Measurements from ENCODE around the gene ARSD.
"Not testable (repeated sequence)": the region's sequence is repeated elsewhere in the genome, so short reads cannot be mapped to it uniquely, and the experiment has no call there.

The ARSD gene

GRCh38 chrX:2890536-2891460 is 38.3 kb downstream of the ARSD start:
- not testable (repeated sequence) for DNase-seq

DNA sequence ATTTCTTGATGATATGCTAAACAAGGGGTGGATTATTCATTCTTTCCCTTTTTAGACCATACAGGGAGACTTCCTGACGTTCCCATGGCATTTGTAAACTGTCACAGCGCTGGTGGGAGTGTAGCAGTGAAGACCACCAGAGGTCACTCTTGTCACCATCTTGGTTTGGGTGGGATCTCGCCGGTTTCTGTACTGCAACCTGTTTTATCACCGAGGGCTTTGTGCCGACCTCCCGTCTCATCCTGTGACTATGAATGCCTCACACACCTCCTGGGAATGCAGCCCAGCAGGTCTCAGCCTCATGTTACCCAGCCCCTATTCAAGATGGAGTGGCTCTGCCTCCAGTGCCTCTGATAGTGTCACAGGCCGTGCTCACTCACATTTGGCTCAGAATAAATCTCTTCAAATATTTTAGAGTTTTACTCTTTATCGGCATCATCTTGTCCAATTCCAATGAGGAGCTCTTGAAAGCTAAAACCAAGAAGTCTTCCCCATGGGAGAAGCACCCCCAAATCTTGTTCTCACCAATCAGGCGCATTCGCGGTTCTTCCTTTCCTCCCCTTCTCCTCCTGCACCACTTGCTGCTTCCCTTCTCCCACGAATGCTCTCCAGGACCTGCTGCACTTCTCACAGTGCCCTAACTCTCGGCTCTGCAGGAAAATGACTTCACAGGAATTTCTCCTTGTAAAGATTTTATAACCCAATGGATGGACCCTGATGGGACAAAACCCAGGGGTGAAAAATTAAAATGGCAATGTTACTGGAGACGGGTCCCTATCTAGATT is 39.2 kb downstream of the ARSD start:
- not testable (repeated sequence) for DNase-seq

GRCh38 chrX:2889045-2889605 is 40.0 kb downstream of the ARSD start:
- no peak for DNase-seq

- no peak for DNase-seq
Observed at GRCh38 chrX:2888309-2888708, 40.8 kb downstream of the ARSD start.

GRCh38 chrX:2883770-2884169 is 45.4 kb downstream of the ARSD start:
- DNase-seq: no peak

GRCh38 chrX:2879670-2880069 is 49.5 kb downstream of the ARSD start:
- DNase-seq: no peak

DNA sequence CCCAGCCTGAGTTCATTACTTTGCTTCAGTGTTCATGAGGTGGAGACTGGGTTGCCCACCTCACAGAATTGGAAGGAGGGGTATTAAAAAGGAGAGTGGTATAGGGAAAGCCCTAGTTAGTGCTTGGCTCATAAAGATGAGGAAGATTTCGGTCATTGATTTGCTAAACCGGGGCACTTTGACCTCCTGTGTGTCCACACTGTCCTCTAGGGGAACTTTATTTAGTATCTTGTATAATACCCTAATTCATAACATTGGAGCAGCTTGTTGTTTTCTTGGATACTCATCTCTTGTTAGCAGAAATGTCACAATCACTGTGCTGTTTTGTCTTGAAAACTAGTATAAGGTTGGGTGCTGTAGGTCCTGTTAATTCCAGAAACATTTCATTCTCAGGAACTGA is 50.6 kb downstream of the ARSD start:
- no peak for DNase-seq

- no peak for DNase-seq
Observed at GRCh38 chrX:2875798-2876399, 53.2 kb downstream of the ARSD start.

- DNase-seq: no peak
Observed at GRCh38 chrX:2875136-2875481, 54.0 kb downstream of the ARSD start.

DNA sequence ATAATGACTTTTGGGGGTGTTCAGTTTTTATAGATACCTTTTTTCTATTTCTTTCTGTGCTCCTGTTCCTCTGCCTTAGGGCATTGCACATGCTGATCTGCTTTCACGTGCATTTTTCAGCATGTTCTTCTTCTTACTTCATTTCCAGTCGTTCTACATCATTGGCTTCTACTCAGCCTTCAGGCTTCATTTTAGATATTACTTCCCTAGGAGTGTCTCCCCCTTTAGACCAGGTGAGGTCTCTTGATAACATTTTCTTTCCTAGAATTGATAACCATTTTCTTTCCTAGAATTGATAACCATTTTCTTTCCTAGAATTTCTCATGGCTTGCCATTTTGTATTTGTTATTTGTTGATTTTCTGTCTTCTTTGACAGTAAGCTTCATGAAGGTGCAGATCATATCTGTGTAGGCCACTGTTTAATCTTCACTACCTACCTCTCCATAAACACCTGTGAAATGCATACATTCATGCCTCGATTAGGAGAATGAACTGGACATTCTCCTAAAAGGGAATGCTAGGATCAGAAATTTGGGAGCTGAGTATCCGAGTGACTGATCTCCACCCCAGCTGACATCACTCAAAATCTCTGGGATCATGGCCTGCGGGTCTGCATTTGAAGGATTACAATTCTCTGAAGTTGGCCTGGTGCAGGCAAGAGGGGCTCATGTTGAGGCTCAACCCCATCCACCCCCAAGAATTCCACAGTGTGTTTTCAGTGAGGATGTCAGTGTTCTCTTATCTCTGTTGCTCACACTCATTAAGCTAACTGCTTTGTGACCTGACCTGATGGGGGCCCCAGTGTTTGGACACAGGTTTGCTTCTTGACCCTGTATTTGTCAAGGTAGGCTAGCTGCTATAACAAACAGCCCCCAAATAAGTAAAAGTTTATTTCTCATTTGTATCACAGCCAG is 54.7 kb downstream of the ARSD start:
- DNase-seq: no peak

GRCh38 chrX:2872671-2873277 is 56.4 kb downstream of the ARSD start:
- no peak for DNase-seq

- DNase-seq: no peak
Observed at GRCh38 chrX:2871831-2872230, 57.3 kb downstream of the ARSD start.

- no peak for DNase-seq
Observed at GRCh38 chrX:2870650-2871049, 58.5 kb downstream of the ARSD start.

- DNase-seq: no peak
Observed at GRCh38 chrX:2867206-2867605, 61.9 kb downstream of the ARSD start.

- DNase-seq: no peak
Observed at GRCh38 chrX:2863646-2864045, 65.5 kb downstream of the ARSD start.

DNA sequence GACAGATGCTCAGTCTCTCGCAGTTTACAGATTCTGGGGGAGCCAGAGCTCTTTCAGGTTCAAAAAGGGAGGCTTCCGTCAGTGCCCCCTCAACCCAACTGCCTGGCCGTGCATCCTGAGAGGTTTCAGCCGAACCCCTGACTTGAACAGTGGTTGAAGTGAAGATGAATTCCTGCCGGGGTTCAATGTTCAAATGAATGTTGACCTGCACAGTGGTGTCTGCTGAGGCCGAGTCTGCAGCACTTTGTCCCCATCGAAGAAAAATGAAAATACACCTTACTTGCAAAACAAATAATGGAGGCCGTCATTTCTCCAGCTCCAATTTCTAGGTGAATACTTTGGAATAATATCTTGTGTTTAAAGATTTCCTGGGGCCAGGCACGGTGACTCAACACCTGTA is 66.7 kb downstream of the ARSD start:
- no peak for DNase-seq

GRCh38 chrX:2859197-2859797 is 69.8 kb downstream of the ARSD start:
- DNase-seq: no peak

- no peak for DNase-seq
Observed at GRCh38 chrX:2857566-2857965, 71.6 kb downstream of the ARSD start.

DNA sequence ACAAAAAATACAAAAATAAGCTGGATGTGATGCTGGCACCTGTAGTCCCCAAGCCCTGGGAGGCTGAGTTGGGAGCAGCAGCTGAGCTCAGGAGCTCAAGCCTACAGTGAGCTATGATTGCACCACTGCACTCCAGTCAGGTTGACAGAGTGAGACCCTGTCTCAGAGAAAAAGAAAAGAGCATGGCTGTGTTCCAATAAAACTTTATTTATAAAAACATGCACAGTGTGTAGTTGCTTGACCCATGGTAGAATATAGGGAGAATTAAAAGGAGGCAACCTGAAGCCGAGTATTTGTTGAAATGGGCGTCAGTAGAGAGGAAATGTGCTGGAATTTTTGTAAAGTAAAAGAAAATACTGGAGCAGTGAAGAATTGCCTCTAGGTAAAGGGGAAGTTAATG is 73.4 kb downstream of the ARSD start:
- no peak for DNase-seq

GRCh38 chrX:2854918-2855317 is 74.2 kb downstream of the ARSD start:
- DNase-seq: no peak
